Neural crest cell (in vitro differentiated cells): ENCODE measurements around the gene FAM174B. TPM values are rescaled to one million over a fixed set of nuclear protein-coding genes. Genes with fewer than 3 reads are reported as not detected.
A peak's percentile ranks its signal among the peaks of the same experiment; 100 is the strongest.

Experiments used
- DNase-seq: peaks from one replicate; pipeline ENCODE4 v3.0.0; 2021; ENCODE audit warnings: low read depth, mixed read lengths, low spot score
- H3K27ac Mint-ChIP-seq: one replicate; pipeline ENCODE4 v1.8.0; 2021; ENCODE audit warnings: mild to moderate bottlenecking, mixed read lengths; ENCODE audit not compliant: unreplicated experiment
- H3K27me3 Mint-ChIP-seq: 2 replicates; pipeline ENCODE4 v1.8.0; 2021; ENCODE audit warnings: low read depth, mild to moderate bottlenecking, mixed read lengths
- H3K36me3 Mint-ChIP-seq: 2 replicates; pipeline ENCODE4 v1.8.0; 2021; ENCODE audit warnings: low read depth, mild to moderate bottlenecking, mixed read lengths
- H3K4me1 Mint-ChIP-seq: 2 replicates; pipeline ENCODE4 v1.8.0; 2021; ENCODE audit warnings: mixed read lengths
- H3K4me3 Mint-ChIP-seq: one replicate; pipeline ENCODE4 v1.8.0; 2021; ENCODE audit warnings: mild to moderate bottlenecking, mixed read lengths
- H3K9me3 Mint-ChIP-seq: 2 replicates; pipeline ENCODE4 v1.8.0; 2021; ENCODE audit warnings: mixed read lengths
- total RNA-seq: library from RNA; stranded (reverse); gene quantifications from 2 replicates; pipeline ENCODE4 v1.2.1, GENCODE V29; 2021
- TF ChIP-seq, protein P1 (sequence below): fragments of 200-600 bp; sonication (generic); conservative IDR thresholded peaks from 2 replicates; pipeline ENCODE4 v1.5.0; 2021; ENCODE audit warnings: antibody characterized with exemption, mild to moderate bottlenecking

Gene FAM174B
- total RNA-seq, 1 donor from 2014 or later = 12.1 TPM

DNA sequence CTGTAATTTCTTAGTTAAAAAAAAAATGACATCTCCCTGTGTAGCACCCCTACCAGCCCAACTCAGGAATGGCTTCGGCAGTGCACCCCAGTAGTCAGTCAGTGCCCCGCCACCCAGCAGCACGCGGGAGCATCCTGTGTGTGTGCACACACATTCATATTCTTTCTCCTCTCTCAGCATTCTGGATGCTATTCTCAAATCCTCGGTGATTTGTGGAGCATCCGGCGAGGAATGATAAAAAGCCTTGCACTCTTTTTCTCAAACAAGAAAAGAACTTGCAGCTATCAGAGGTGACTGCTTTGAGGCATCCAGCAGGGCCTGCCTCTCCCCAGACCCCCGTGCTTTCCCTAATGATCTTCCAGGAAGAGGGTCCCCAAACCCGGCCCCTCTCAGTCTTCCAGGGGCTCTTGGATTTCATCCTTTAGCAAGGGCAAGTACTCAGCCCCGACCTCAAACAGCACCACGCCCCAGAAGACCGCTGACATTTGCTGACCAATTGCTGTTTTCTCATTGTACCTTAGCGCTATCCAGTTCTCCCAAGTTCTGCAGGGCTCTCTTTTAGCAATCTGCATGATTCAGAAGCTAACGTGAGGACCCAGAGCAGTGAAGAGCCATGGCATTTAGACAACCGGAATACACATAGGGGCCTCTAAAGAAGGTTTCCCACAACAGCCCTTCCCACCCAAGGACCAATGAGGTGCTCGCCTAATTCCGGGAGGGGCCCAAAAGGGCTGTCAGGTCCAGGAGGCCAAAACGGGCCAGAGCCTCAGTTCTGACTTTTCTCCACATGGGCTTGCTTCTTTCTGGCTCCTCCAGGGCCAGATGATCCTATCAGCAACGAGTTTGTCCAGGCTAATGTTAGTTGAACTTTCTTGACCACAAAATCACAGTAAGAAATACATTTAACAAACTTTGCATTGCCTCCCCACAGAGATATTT is 72.2 kb downstream of the FAM174B start:
- no peak overlapping the region for H3K27ac Mint-ChIP-seq
- H3K27me3 Mint-ChIP-seq = no peaks in the 10 kb centered on the region
- no peak overlapping the region for H3K4me3 Mint-ChIP-seq
- DNase-seq = no peak
- H3K9me3 Mint-ChIP-seq = peaks cover 3% of the 10 kb centered on the region
- peaks cover 14% of the 10 kb centered on the region for H3K4me1 Mint-ChIP-seq
- H3K36me3 Mint-ChIP-seq = peaks cover 3% of the 10 kb centered on the region
- TF ChIP-seq, protein P1, sequence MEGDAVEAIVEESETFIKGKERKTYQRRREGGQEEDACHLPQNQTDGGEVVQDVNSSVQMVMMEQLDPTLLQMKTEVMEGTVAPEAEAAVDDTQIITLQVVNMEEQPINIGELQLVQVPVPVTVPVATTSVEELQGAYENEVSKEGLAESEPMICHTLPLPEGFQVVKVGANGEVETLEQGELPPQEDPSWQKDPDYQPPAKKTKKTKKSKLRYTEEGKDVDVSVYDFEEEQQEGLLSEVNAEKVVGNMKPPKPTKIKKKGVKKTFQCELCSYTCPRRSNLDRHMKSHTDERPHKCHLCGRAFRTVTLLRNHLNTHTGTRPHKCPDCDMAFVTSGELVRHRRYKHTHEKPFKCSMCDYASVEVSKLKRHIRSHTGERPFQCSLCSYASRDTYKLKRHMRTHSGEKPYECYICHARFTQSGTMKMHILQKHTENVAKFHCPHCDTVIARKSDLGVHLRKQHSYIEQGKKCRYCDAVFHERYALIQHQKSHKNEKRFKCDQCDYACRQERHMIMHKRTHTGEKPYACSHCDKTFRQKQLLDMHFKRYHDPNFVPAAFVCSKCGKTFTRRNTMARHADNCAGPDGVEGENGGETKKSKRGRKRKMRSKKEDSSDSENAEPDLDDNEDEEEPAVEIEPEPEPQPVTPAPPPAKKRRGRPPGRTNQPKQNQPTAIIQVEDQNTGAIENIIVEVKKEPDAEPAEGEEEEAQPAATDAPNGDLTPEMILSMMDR = no peak

DNA sequence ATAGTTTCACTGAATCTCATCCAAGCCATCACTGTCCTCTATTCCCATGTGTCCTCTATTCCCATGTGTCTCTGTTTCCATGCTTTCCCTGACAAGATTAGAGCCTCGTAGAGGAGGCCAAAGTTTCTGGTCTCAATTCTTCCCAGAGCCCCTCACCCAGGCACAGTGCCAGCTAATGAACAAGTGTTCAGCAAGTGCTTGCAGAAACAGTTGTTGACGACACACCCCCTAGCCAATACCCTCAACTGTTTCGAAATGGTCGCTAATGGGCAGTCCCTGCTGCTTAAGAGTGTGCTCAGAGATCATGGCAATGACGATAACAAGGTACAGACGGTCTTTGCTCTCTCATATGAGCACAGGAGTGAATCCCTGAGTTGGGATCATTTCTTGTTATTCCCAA is 73.4 kb downstream of the FAM174B start:
- Mint-ChIP-seq H3K4me1 (peaks cover 14% of the 10 kb centered on the region), H3K27me3 (no peaks in the 10 kb centered on the region), H3K27ac (peak overlapping the region; percentile 70), H3K9me3 (peaks cover 3% of the 10 kb centered on the region), H3K36me3 (peaks cover 3% of the 10 kb centered on the region), H3K4me3 (no peak overlapping the region)
- DNase-seq = no peak
- TF ChIP-seq, protein P1 = no peak

DNA sequence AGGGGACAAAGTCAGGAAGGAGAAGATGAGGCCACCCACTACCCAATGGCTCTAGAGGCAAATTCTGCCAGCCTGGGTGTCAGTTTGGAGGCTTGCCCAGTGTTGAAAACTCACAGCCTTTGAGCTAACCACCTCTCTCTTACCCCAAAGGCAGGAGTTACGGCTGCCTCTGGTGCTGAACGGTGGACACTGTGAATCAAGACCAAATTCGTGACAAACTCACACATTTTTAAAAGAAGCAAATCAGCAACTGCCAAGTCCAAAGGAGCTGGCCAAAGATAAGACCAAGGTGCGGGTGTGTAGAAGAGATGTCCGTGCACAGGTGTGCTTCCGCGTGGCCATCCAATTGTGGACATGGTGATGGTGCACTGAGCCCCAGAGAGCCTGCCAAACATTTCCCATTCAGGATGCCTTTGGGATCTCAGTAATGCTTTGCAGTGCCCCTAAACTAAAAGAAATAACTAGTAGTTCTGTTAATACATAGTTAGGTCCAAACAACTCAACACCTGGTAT is 74.6 kb downstream of the FAM174B start:
- peaks cover 3% of the 10 kb centered on the region for H3K27me3 Mint-ChIP-seq
- no peak for DNase-seq

DNA sequence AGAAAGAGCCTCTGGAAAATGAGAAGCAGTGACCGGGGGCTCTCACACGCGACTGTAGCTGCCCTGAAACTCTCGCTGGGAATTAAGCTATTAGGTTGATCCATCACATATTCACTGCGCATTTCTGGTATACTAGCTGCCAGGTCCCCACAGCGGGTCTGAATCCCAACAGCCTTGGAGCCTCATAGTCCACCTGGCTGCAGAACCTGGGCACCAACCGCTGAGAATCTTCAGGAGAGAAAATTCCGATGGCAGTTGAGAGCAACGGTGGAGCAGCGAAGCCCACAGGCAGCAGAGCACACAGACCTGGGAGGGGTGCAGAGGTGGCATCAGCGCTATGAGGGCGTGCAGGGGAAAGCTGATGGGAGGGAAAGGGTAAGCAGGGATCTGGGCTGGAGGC is 75.1 kb downstream of the FAM174B start:
- Mint-ChIP-seq H3K27ac (peak overlapping the region; percentile 71), H3K36me3 (peaks cover under 1% of the 10 kb centered on the region), H3K4me3 (no peak overlapping the region), H3K4me1 (peaks cover 1% of the 10 kb centered on the region), H3K27me3 (peaks cover 3% of the 10 kb centered on the region), H3K9me3 (peaks cover 3% of the 10 kb centered on the region)
- TF ChIP-seq, protein P1 = no peak
- DNase-seq = no peak

More for the DNA sequence above, 74.6 kb downstream of the FAM174B start:
- Mint-ChIP-seq H3K27ac (peak overlapping the region; percentile 71), H3K4me1 (peaks cover 5% of the 10 kb centered on the region), H3K4me3 (no peak overlapping the region), H3K9me3 (peaks cover 3% of the 10 kb centered on the region), H3K36me3 (peaks cover 3% of the 10 kb centered on the region)
- TF ChIP-seq, protein P1 = no peak

DNA sequence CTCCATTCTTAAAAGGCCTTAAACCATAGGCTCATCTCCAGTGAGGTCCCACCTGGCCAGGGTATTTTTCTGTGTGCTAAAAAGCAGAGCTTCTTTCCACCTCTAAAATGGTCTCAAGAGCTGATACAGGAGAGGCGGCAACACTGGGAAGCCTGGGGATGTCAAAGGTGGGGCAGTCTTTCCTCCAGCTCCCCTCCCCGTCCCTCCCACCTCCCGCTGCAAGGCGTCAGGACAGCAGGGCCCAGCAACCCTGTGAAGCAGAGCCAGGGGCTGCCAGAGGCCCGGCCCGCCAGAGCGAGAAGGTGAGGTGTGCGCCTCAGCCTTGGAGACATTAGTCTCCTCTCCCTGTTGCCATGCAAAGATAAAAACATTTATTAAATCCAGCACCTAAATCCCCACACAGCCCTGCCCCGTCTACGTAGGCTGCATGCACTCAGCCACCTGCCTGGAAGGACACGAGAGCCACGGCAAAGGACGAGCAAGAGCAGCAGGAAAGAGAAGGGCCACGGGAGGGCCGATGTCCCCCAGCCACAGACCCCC is 75.6 kb downstream of the FAM174B start:
- H3K27ac Mint-ChIP-seq = no peak overlapping the region
- no peak for DNase-seq
- TF ChIP-seq, protein P1 = no peak
- H3K4me3 Mint-ChIP-seq = no peak overlapping the region
- no peaks in the 10 kb centered on the region for H3K4me1 Mint-ChIP-seq
- peaks cover 3% of the 10 kb centered on the region for H3K27me3 Mint-ChIP-seq
- peaks cover 7% of the 10 kb centered on the region for H3K9me3 Mint-ChIP-seq
- no peaks in the 10 kb centered on the region for H3K36me3 Mint-ChIP-seq
